ENCODE measurements around the gene ELN. TPM values are rescaled to one million over a fixed set of nuclear protein-coding genes. Genes with fewer than 3 reads are reported as not detected.

The ELN gene
- total and polyA plus RNA-seq, 2 donors (not counting 3 experiments of a cell fraction or from before 2014, with no cell fraction given), result 1.7 to 2.6 TPM

GRCh38 chr7:74002474-74003017 lies 25.4 kb upstream of the ELN start:
- H3K9me3 ChIP-seq (replicated peaks; ENCODE audit: control insufficient read depth, insufficient read depth, low read length), result no peaks in the 10 kb centered on the region
- peaks cover 31% of the 10 kb centered on the region for H3K4me1 ChIP-seq (ENCODE audit: control insufficient read depth, extremely low read depth, insufficient read depth, low read length)
- H3K4me2 ChIP-seq (ENCODE audit: insufficient read depth, low read length), result peak overlapping the region; percentile 16
- intact Hi-C loops (cut with micrococcal nuclease) (loop anchor here (1.0 kb wide), 1 partner anchor 21 kb away; no protein-coding TSS in a partner anchor), dilution Hi-C loops (cut with MboI; ENCODE audit: extremely low pct_ligation_motif_present, low sequenced_read_pairs) (no loop called here)
- peak overlapping the region; percentile 45 for H3K9ac ChIP-seq (replicated peaks; ENCODE audit: extremely low read depth, insufficient read depth, low read length)
- peak; percentile 96 for TF ChIP-seq FOS (IDR thresholded peaks at IDR 0.05; ENCODE audit: borderline replicate concordance, insufficient read depth, low read length)
- TF ChIP-seq POLR2AphosphoS5 (IDR thresholded peaks at IDR 0.05; ENCODE audit: insufficient read depth, low read depth, low read length), result peak; percentile 82
- no peak for TF ChIP-seq MYC (IDR thresholded peaks at IDR 0.05; ENCODE audit: low read depth, low read length)
- no peak for TF ChIP-seq POLR2A (IDR thresholded peaks at IDR 0.05; ENCODE audit: low read depth, low read length)
- no peak for TF ChIP-seq CTCF (IDR thresholded peaks at IDR 0.05; ENCODE audit: extremely low read depth in 1 of 2, insufficient read depth in 1 of 2, low read depth in 1 of 2, low read length in 2 of 2)
- no peak for TF ChIP-seq EZH2 (IDR thresholded peaks at IDR 0.05; ENCODE audit: borderline replicate concordance, low read depth, low read length, severe bottlenecking)
- peak; percentile 74 for TF ChIP-seq JUN (IDR thresholded peaks at IDR 0.05; ENCODE audit: borderline replicate concordance, insufficient read depth, insufficient read length, low read depth)
- peak; percentile 35 for TF ChIP-seq GATA2 (IDR thresholded peaks at IDR 0.05; ENCODE audit: insufficient read depth, insufficient read length, low read depth, low read length)
- TF ChIP-seq, protein P1, sequence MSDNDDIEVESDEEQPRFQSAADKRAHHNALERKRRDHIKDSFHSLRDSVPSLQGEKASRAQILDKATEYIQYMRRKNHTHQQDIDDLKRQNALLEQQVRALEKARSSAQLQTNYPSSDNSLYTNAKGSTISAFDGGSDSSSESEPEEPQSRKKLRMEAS (IDR thresholded peaks at IDR 0.05; ENCODE audit: insufficient read depth, insufficient read length), result no peak
- ChIA-PET CTCF (interaction anchor here (0.8 to 2.4 kb wide), 2 partner anchors 21 to 24 kb away, joined by 3 to 14 read pairs; no protein-coding TSS in a partner anchor), POLR2A (no interaction called here)
- DNase-seq (ENCODE audit: low read depth, low spot score) (peak; percentile 80), FAIRE-seq (no peak)
- H4K20me1 ChIP-seq (replicated peaks; ENCODE audit: control insufficient read depth, extremely low read depth, insufficient read depth, low read length), result no peaks in the 10 kb centered on the region
- H2AFZ ChIP-seq (ENCODE audit: low read depth, low read length), result peak overlapping the region; percentile 60
- H3K4me3 ChIP-seq (replicated peaks in 1 of 3; ENCODE audit: insufficient read depth in 1 of 3, low read depth in 1 of 3, low read length in 3 of 3), result no peak overlapping the region
- no peaks in the 10 kb centered on the region for H3K79me2 ChIP-seq (ENCODE audit: control insufficient read depth, insufficient read depth, low read length)
- BruUV-seq (replicated peaks), result TSS peak; percentile 45
- H3K27ac ChIP-seq (ENCODE audit: insufficient read depth, low read depth, low read length), result peak overlapping the region; percentile 87
- no peaks in the 10 kb centered on the region for H3K36me3 ChIP-seq (ENCODE audit: control insufficient read depth in 2 of 2, extremely low read depth in 1 of 2, insufficient read depth in 2 of 2, low read length in 2 of 2)
- H3K27me3 ChIP-seq (ENCODE audit: control insufficient read depth in 2 of 2, insufficient read depth in 2 of 2, low read length in 2 of 2), result no peaks in the 10 kb centered on the region
- H3K9me1 ChIP-seq (replicated peaks; ENCODE audit: control insufficient read depth, extremely low read depth, insufficient read depth, low read length), result no peaks in the 10 kb centered on the region

Measured in endothelial cell of umbilical vein (primary cell).